ENCODE measurements around the gene KCNJ15. TPM values are rescaled to one million over a fixed set of nuclear protein-coding genes. Genes with fewer than 3 reads are reported as not detected.

The KCNJ15 gene
- total and polyA plus RNA-seq, 2 of the 4 experiments (the other 2 are of a cell fraction) = under 0.01 to 0.07 TPM

- dilution Hi-C loops (cut with HindIII; ENCODE audit: low sequenced_read_pairs, unreplicated experiment) = no loop called here
- no peak overlapping the region for H3K9ac ChIP-seq (ENCODE audit: low read depth, low read length)
These were observed 7.5 kb upstream of the KCNJ15 start for GRCh38 chr21:38249256-38249655.

More at GRCh38 chr21:38249256-38249655, 7.5 kb upstream of the KCNJ15 start:
- DNase-seq (no peak), ATAC-seq (ENCODE audit: low read depth) (no peak)
- intact Hi-C loops (cut with micrococcal nuclease) (no loop called here), in situ Hi-C loops (cut with MboI; ENCODE audit: low sequenced_read_pairs) (no loop called here)
- Histone ChIP-seq H3K79me1 (ENCODE audit: low read depth in 1 of 2, low read length in 2 of 2) (no peaks in the 10 kb centered on the region), H4K5ac (ENCODE audit: low read depth, low read length) (no peak overlapping the region), H3K36me3 (ENCODE audit: control insufficient read depth, insufficient read depth, low read length) (no peaks in the 10 kb centered on the region), H2AK9ac (replicated peaks; ENCODE audit: low read depth, low read length, poor library complexity) (no peak overlapping the region), H2BK20ac (ENCODE audit: low read depth, low read length) (no peak overlapping the region), H3K4me2 (ENCODE audit: low read depth, low read length) (no peak overlapping the region), H2BK5ac (ENCODE audit: low read depth, low read length, poor library complexity, severe bottlenecking) (no peak overlapping the region), H2BK120ac (ENCODE audit: low read depth, low read length) (no peak overlapping the region), H4K91ac (ENCODE audit: insufficient read depth, low read depth, low read length) (no peak overlapping the region), H3K14ac (replicated peaks; ENCODE audit: low read depth, low read length) (no peak overlapping the region), H3K4me1 (ENCODE audit: control insufficient read depth, insufficient read depth, low read length) (peaks cover 7% of the 10 kb centered on the region; the same call in 1 of the 2 replicates), H3K27me3 (ENCODE audit: control insufficient read depth, insufficient read depth, low read length) (no peaks in the 10 kb centered on the region), H3K4ac (ENCODE audit: low read depth, low read length) (no peak overlapping the region), H3K9me1 (ENCODE audit: insufficient read depth, low read length) (peaks cover 2% of the 10 kb centered on the region; the same call in 1 of the 2 replicates), H3K18ac (ENCODE audit: low read depth, low read length) (no peak overlapping the region), H3K23ac (ENCODE audit: low read depth, low read length) (no peak overlapping the region), H3K9me3 (ENCODE audit: control insufficient read depth, insufficient read depth, low read length) (no peaks in the 10 kb centered on the region), H3K4me3 (ENCODE audit: insufficient read depth, low read depth, low read length) (no peak overlapping the region), H2AK5ac (ENCODE audit: low read depth, low read length) (no peak overlapping the region), H2AFZ (replicated peaks; ENCODE audit: low read length, poor library complexity) (no peak overlapping the region), H2BK15ac (ENCODE audit: low read depth, low read length) (no peak overlapping the region), H4K20me1 (ENCODE audit: insufficient read depth, low read length) (no peaks in the 10 kb centered on the region), H3K56ac (ENCODE audit: extremely low read depth, insufficient read depth, low read length) (no peak overlapping the region), H4K8ac (ENCODE audit: low read depth in 2 of 2, low read length in 2 of 2) (no peak overlapping the region), H3K27ac (ENCODE audit: insufficient read depth, low read length) (no peak overlapping the region)
- no CpG with 5 or more reads among the region's 1 CpG for WGBS, 2 experiments (ENCODE audit: extremely low coverage in 2 of 2, insufficient read length in 1 of 2)
- no TSS peak for BruUV-seq (replicated peaks)
- CTCF ChIA-PET = no interaction called here
- POLR2A ChIA-PET (ENCODE audit: unreplicated experiment) = no interaction called here
- TF ChIP-seq MXI1 (IDR thresholded peaks at IDR 0.05; ENCODE audit: borderline replicate concordance, low read depth, low read length) = no peak

Data from IMR-90 (cell line).